C4-2B (cell line): ENCODE measurements around the gene RAP1GAP.

Experiments used
- ZFX ChIP-seq: fragments of 450-650 bp; IDR thresholded peaks from 2 replicates; pipeline ENCODE4 v1.6.1; 2017
- TF ChIP-seq, protein P1 (sequence below): fragments of 450-650 bp; conservative IDR thresholded peaks from 2 replicates; pipeline ENCODE4 v1.5.1; 2017; ENCODE audit warnings: mild to moderate bottlenecking

DNA sequence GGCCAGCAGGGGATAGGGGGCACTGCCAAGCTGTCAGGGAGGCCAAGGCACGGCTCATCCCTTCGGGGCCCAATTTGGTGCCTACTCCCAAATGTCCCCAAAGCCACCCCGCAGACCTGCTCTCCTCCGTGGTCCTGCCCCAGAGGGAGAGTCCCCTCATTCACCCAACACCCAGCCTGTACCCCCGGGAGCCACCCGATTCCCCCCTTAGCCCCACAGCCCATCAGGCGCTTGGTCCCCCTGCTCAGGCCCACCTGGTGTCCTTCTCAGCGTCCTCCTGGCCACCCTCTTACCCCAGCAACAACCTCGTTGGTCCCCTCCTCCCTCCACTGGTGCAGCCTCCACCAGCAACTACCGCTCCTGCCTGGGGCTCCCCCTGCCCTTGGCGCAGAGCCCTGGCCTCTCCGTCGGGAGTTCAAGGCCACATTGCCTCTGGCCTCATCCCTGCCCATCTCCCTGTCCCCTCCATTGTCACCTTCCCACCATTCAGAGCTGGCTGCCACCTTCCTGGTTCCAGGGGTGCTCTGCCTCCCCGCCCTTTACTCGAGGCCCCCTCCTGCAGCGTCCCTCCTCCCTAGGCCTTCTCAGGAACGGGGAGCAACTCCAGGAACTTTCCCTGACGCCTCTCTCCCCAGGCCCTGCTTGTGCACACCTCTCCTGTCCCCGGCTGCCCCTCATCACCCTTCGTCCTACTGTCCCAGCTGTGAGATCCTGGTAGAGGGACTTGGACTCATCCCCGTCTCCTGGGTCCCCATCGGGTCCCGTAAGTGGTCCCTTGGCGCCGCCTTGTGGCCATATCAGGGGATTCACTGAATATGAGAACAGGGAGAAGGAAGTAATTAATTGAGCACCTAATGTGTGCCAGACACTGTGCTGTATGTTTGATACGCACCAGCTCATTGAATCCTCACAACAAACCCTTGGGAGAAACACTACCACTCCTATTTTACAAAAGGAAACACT, 73.9 kb downstream of the RAP1GAP start:
- TF ChIP-seq, protein P1, sequence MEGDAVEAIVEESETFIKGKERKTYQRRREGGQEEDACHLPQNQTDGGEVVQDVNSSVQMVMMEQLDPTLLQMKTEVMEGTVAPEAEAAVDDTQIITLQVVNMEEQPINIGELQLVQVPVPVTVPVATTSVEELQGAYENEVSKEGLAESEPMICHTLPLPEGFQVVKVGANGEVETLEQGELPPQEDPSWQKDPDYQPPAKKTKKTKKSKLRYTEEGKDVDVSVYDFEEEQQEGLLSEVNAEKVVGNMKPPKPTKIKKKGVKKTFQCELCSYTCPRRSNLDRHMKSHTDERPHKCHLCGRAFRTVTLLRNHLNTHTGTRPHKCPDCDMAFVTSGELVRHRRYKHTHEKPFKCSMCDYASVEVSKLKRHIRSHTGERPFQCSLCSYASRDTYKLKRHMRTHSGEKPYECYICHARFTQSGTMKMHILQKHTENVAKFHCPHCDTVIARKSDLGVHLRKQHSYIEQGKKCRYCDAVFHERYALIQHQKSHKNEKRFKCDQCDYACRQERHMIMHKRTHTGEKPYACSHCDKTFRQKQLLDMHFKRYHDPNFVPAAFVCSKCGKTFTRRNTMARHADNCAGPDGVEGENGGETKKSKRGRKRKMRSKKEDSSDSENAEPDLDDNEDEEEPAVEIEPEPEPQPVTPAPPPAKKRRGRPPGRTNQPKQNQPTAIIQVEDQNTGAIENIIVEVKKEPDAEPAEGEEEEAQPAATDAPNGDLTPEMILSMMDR, result no peak; the same call in 1 of the 2 replicates
- TF ChIP-seq ZFX, result no peak
